IMR-90 (cell line): ENCODE results near the gene SNX7. TPM values are rescaled to one million over a fixed set of nuclear protein-coding genes. Genes with fewer than 3 reads are reported as not detected.

Source experiments
- ATAC-seq: fragments of 200-7000 bp; cut with Tn5 transposase; 2 replicates; pipeline ENCODE4 v1.9.1; 2020; ENCODE audit warnings: low read depth, mild to moderate bottlenecking, moderate library complexity
- BruUV-seq: library from RNA; stranded (reverse); fragments of 400-500 nt; replicated peaks from 2 replicates; lab custom pipeline; 2021; lab: Mats Ljungman, UMichigan
- CTCF ChIA-PET: fragments of 300-600 bp; formaldehyde crosslinking; extraction: SDS; loops from one replicate; lab custom pipeline; 2021; ENCODE audit warnings: antibody characterized with exemption; lab: Yijun Ruan, JAX
- POLR2A ChIA-PET: fragments of 300-600 bp; sonication (Branson Sonifier 250); formaldehyde crosslinking; loops from one replicate; lab custom pipeline; 2022; ENCODE audit warnings: antibody characterized with exemption; ENCODE audit not compliant: unreplicated experiment; lab: Charles Lee
- DNase-seq: peaks from one replicate; pipeline ENCODE4 v3.0.0; 2013
- H2AFZ ChIP-seq: replicated peaks from 2 replicates; pipeline ENCODE3; 2013; ENCODE audit warnings: low read length, mild to moderate bottlenecking; ENCODE audit not compliant: poor library complexity
- H2AK5ac ChIP-seq: 2 replicates; pipeline ENCODE4 v1.6.1; 2013; ENCODE audit warnings: low read depth, low read length, inconsistent platforms
- H2AK9ac ChIP-seq: replicated peaks from 2 replicates; pipeline ENCODE3; 2013; ENCODE audit warnings: mild to moderate bottlenecking, low read depth, low read length, moderate library complexity; ENCODE audit not compliant: poor library complexity
- H2BK120ac ChIP-seq: 2 replicates; pipeline ENCODE4 v1.6.1; 2013; ENCODE audit warnings: low read depth, low read length, inconsistent platforms
- H2BK15ac ChIP-seq: 3 replicates; pipeline ENCODE4 v1.6.1; 2013; ENCODE audit warnings: low read depth, low read length, inconsistent platforms
- H2BK20ac ChIP-seq: 2 replicates; pipeline ENCODE4 v1.6.1; 2013; ENCODE audit warnings: low read depth, mild to moderate bottlenecking, inconsistent platforms, low read length, moderate library complexity
- H2BK5ac ChIP-seq: 2 replicates; pipeline ENCODE4 v1.6.1; 2013; ENCODE audit warnings: mild to moderate bottlenecking, low read depth, low read length, inconsistent platforms; ENCODE audit not compliant: poor library complexity, severe bottlenecking
- H3K14ac ChIP-seq: replicated peaks from 2 replicates; pipeline ENCODE4 v1.6.1; 2013; ENCODE audit warnings: low read depth, low read length, inconsistent platforms
- H3K18ac ChIP-seq: 2 replicates; pipeline ENCODE4 v1.6.1; 2013; ENCODE audit warnings: low read depth, low read length, control low read depth
- H3K23ac ChIP-seq: 2 replicates; pipeline ENCODE4 v1.6.1; 2013; ENCODE audit warnings: low read depth, low read length, inconsistent platforms
- H3K27ac ChIP-seq: 2 replicates; pipeline ENCODE4 v1.5.1; 2013; ENCODE audit warnings: mild to moderate bottlenecking, control low read depth, low read length; ENCODE audit not compliant: insufficient read depth
- H3K27me3 ChIP-seq: 2 replicates; pipeline ENCODE4 v1.6.1; 2013; ENCODE audit warnings: low read length; ENCODE audit not compliant: control insufficient read depth, insufficient read depth
- H3K36me3 ChIP-seq: 2 replicates; pipeline ENCODE4 v1.6.1; 2013; ENCODE audit warnings: low read length, mixed read lengths; ENCODE audit not compliant: control insufficient read depth, insufficient read depth
- H3K4ac ChIP-seq: 2 replicates; pipeline ENCODE4 v1.6.1; 2013; ENCODE audit warnings: low read depth, low read length, inconsistent platforms
- H3K4me1 ChIP-seq: 2 replicates; pipeline ENCODE4 v1.6.1; 2013; ENCODE audit warnings: low read length, mixed read lengths; ENCODE audit not compliant: control insufficient read depth, insufficient read depth
- H3K4me2 ChIP-seq: 2 replicates; pipeline ENCODE4 v1.6.1; 2013; ENCODE audit warnings: low read depth, mild to moderate bottlenecking, control low read depth, low read length, moderate library complexity
- H3K4me3 ChIP-seq: 2 replicates; pipeline ENCODE4 v1.5.1; 2013; ENCODE audit warnings: low read depth, mild to moderate bottlenecking, control low read depth, low read length, moderate library complexity; ENCODE audit not compliant: insufficient read depth
- H3K56ac ChIP-seq: 2 replicates; pipeline ENCODE4 v1.6.1; 2013; ENCODE audit warnings: low read length, inconsistent platforms; ENCODE audit not compliant: insufficient read depth; ENCODE audit errors: extremely low read depth
- H3K79me1 ChIP-seq, 2 experiments: 2 replicates each; pipeline ENCODE4 v1.6.1; 2013; ENCODE audit warnings: low read length in 2 of 2, inconsistent platforms in 1 of 2, low read depth in 1 of 2
- H3K9ac ChIP-seq: 2 replicates; pipeline ENCODE4 v1.6.1; 2013; ENCODE audit warnings: low read depth, low read length, control low read depth
- H3K9me1 ChIP-seq: 2 replicates; pipeline ENCODE4 v1.6.1; 2013; ENCODE audit warnings: low read length, inconsistent platforms; ENCODE audit not compliant: insufficient read depth
- H3K9me3 ChIP-seq: 2 replicates; pipeline ENCODE4 v1.6.1; 2013; ENCODE audit warnings: low read length; ENCODE audit not compliant: control insufficient read depth, insufficient read depth
- H4K20me1 ChIP-seq: 2 replicates; pipeline ENCODE4 v1.6.1; 2013; ENCODE audit warnings: low read length, inconsistent platforms; ENCODE audit not compliant: insufficient read depth
- H4K5ac ChIP-seq: 2 replicates; pipeline ENCODE4 v1.6.1; 2013; ENCODE audit warnings: mild to moderate bottlenecking, low read depth, low read length, control low read depth
- H4K8ac ChIP-seq, 2 experiments: 2 replicates each; pipeline ENCODE4 v1.6.1; 2013; ENCODE audit warnings: low read depth in 2 of 2, low read length in 2 of 2, control low read depth in 1 of 2, inconsistent platforms in 1 of 2
- H4K91ac ChIP-seq: 2 replicates; pipeline ENCODE4 v1.6.1; 2013; ENCODE audit warnings: low read depth, low read length, inconsistent platforms; ENCODE audit not compliant: insufficient read depth
- CEBPB ChIP-seq: IDR thresholded peaks from 2 replicates; pipeline ENCODE4 v1.6.1; 2012; ENCODE audit warnings: low read depth, low read length, improper control_type of control experiment
- MAZ ChIP-seq: IDR thresholded peaks from 2 replicates; pipeline ENCODE4 v1.6.1; 2012; ENCODE audit warnings: low read depth, mild to moderate bottlenecking, low read length, improper control_type of control experiment, moderate library complexity, borderline replicate concordance
- WGBS, 2 experiments: methylation state at CpG; one replicate each; pipeline versions ENCODE4 v1.1.5 to v1.1.7; 2013; ENCODE audit warnings: missing lambda C conversion rate in 2 of 2; ENCODE audit not compliant: insufficient read length in 1 of 2; ENCODE audit errors: extremely low coverage in 2 of 2; 5-methylcytosine and 5-hydroxymethylcytosine counted together
- dilution Hi-C: fragments of 300-500 bp; cut with HindIII; formaldehyde crosslinking; loops from one replicate; pipeline ENCODE4 v1.14.3; 2018; ENCODE audit warnings: low sequenced_read_pairs; ENCODE audit not compliant: unreplicated experiment
- in situ Hi-C: fragments of 300-500 bp; cut with MboI; formaldehyde crosslinking; loops from 3 replicates; pipeline ENCODE4 v1.14.3; 2019; ENCODE audit warnings: low sequenced_read_pairs, inconsistent platforms, mixed read lengths
- intact Hi-C: fragments of 100-400 bp; cut with micrococcal nuclease; formaldehyde crosslinking; loops from 2 replicates; pipeline ENCODE4 v1.10.0; 2022
- polyA plus RNA-seq, 3 experiments: library from polyadenylated mRNA; depleted of rRNA; stranded (reverse); fragments of >200 nt; gene quantifications; 2 replicates each; pipeline ENCODE4 v1.2.3, GENCODE V29; 2012; ENCODE audit warnings: low replicate concordance in 1 of 3
- total RNA-seq: library from RNA; depleted of rRNA; stranded (reverse); fragments of >200 nt; gene quantifications from 2 replicates; pipeline ENCODE4 v1.2.3, GENCODE V29; 2012

The SNX7 gene
- total and polyA plus RNA-seq, 2 of the 4 experiments (the other 2 are of a cell fraction): 22.5 to 24.4 TPM

GRCh38 chr1:98653123-98653522 lies 8.4 kb upstream of the SNX7 start:
- WGBS, 2 experiments: no CpG with 5 or more reads among the region's 2 CpGs

More at GRCh38 chr1:98653123-98653522, 8.4 kb upstream of the SNX7 start:
- CTCF ChIA-PET: no interaction called here
- H4K91ac ChIP-seq: no peak overlapping the region
- peak; percentile 48 for DNase-seq
- H3K56ac ChIP-seq: no peak overlapping the region
- H2AK9ac ChIP-seq: no peak overlapping the region
- dilution Hi-C loops: no loop called here
- no TSS peak for BruUV-seq
- peak; percentile 32; the same call in 1 of the 2 replicates for ATAC-seq
- H3K4me1 ChIP-seq: no peaks in the 10 kb centered on the region
- H3K4ac ChIP-seq: no peak overlapping the region
- no peak overlapping the region for H2BK20ac ChIP-seq
- no peaks in the 10 kb centered on the region for H3K36me3 ChIP-seq
- no peaks in the 10 kb centered on the region for H3K79me1 ChIP-seq
- H3K9ac ChIP-seq: no peak overlapping the region
- intact Hi-C loops: no loop called here
- no peak overlapping the region for H3K27ac ChIP-seq
- H3K14ac ChIP-seq: no peak overlapping the region
- no peak overlapping the region for H4K5ac ChIP-seq
- no peak overlapping the region for H2BK5ac ChIP-seq
- H2BK15ac ChIP-seq: no peak overlapping the region
- no peak overlapping the region for H3K4me3 ChIP-seq
- no peak overlapping the region for H3K18ac ChIP-seq
- no peak overlapping the region for H4K8ac ChIP-seq
- no peaks in the 10 kb centered on the region for H4K20me1 ChIP-seq
- in situ Hi-C loops: no loop called here
- POLR2A ChIA-PET: no interaction called here
- no peak overlapping the region for H2BK120ac ChIP-seq
- no peaks in the 10 kb centered on the region for H3K9me1 ChIP-seq
- H3K9me3 ChIP-seq: peaks cover 3% of the 10 kb centered on the region; the same call in 1 of the 2 replicates
- no peak overlapping the region for H2AFZ ChIP-seq
- H2AK5ac ChIP-seq: no peak overlapping the region
- TF ChIP-seq MAZ (no peak), CEBPB (peak; percentile 56)
- no peaks in the 10 kb centered on the region for H3K27me3 ChIP-seq
- H3K4me2 ChIP-seq: no peak overlapping the region
- H3K23ac ChIP-seq: no peak overlapping the region
